OCI-LY3 (cell line): ENCODE measurements around the gene FTCDNL1.
A peak's percentile ranks its signal among the peaks of the same experiment; 100 is the strongest.

Experiments
- H2AFZ ChIP-seq: fragments of 200-600, 300-600 bp; shearing (Covaris generic); 2 replicates; pipeline ENCODE4 v1.6.0; 2014; ENCODE audit warnings: antibody characterized with exemption, low read depth, low read length
- H3K27ac ChIP-seq: fragments of 200-600, 300-600 bp; sonication (generic); 2 replicates; pipeline ENCODE4 v1.5.1; 2014; ENCODE audit warnings: mild to moderate bottlenecking, low read length, moderate library complexity, mixed read lengths
- H3K27me3 ChIP-seq: fragments of 200-600, 300-600 bp; sonication (generic); 2 replicates; pipeline ENCODE4 v1.6.1; 2014; ENCODE audit warnings: low read depth, low read length, mixed read lengths
- H3K36me3 ChIP-seq: fragments of 200-600, 300-600 bp; sonication (generic); replicated peaks from 2 replicates; pipeline ENCODE3; 2014; ENCODE audit warnings: low read depth, low read length, mixed read lengths
- H3K4me1 ChIP-seq: fragments of 300-600, 200-600 bp; sonication (generic); 2 replicates; pipeline ENCODE4 v1.6.1; 2014; ENCODE audit warnings: low read length, mixed read lengths
- H3K4me2 ChIP-seq: fragments of 200-600, 300-600 bp; sonication (generic); 2 replicates; pipeline ENCODE4 v1.6.1; 2014; ENCODE audit warnings: low read length, mixed read lengths
- H3K4me3 ChIP-seq: fragments of 300-600, 200-600 bp; sonication (generic); 2 replicates; pipeline ENCODE4 v1.5.1; 2014; ENCODE audit warnings: antibody characterized with exemption, mild to moderate bottlenecking, low read length, moderate library complexity
- H3K79me2 ChIP-seq: fragments of 300-600, 200-600 bp; shearing (Covaris generic); 2 replicates; pipeline ENCODE4 v1.6.1; 2014; ENCODE audit warnings: mild to moderate bottlenecking, low read length, mixed read lengths
- H3K9ac ChIP-seq: fragments of 300-600, 200-600 bp; shearing (Covaris generic); 2 replicates; pipeline ENCODE4 v1.6.0; 2014; ENCODE audit warnings: mild to moderate bottlenecking, low read length, moderate library complexity
- H3K9me3 ChIP-seq: fragments of 200-600, 300-600 bp; shearing (Covaris generic); 2 replicates; pipeline ENCODE4 v1.6.1; 2014; ENCODE audit warnings: low read length, mixed read lengths; ENCODE audit not compliant: insufficient read depth
- H4K20me1 ChIP-seq: fragments of 200-600, 300-600 bp; sonication (generic); 2 replicates; pipeline ENCODE4 v1.6.1; 2016; ENCODE audit warnings: low read length, mixed read lengths; ENCODE audit not compliant: insufficient read depth
- CTCF ChIP-seq: fragments of 200-600, 300-600 bp; sonication (generic); IDR thresholded peaks from 2 replicates; pipeline ENCODE4 v1.5.1; 2014; ENCODE audit warnings: antibody characterized with exemption, low read length, low read depth
- EZH2phosphoT487 ChIP-seq: fragments of 200-600 bp; shearing (Covaris generic); IDR thresholded peaks from 2 replicates; pipeline ENCODE4 v1.6.1; 2018; ENCODE audit warnings: antibody characterized with exemption, mixed run types, low read depth

Gene FTCDNL1

GRCh38 chr2:199772035-199772976 lies 78.7 kb downstream of the FTCDNL1 start:
- H3K27ac ChIP-seq: no peak overlapping the region
- no peak overlapping the region for H3K4me3 ChIP-seq
- H3K79me2 ChIP-seq: no peaks in the 10 kb centered on the region
- TF ChIP-seq EZH2phosphoT487 (no peak), CTCF (no peak)
- no peak overlapping the region for H2AFZ ChIP-seq
- peaks cover 9% of the 10 kb centered on the region for H3K4me1 ChIP-seq
- no peaks in the 10 kb centered on the region for H3K27me3 ChIP-seq
- no peaks in the 10 kb centered on the region for H3K36me3 ChIP-seq
- no peaks in the 10 kb centered on the region for H3K9me3 ChIP-seq
- H3K9ac ChIP-seq: no peak overlapping the region
- H4K20me1 ChIP-seq: no peaks in the 10 kb centered on the region
- H3K4me2 ChIP-seq: peak overlapping the region; percentile 31

GRCh38 chr2:199770716-199771115 lies 80.3 kb downstream of the FTCDNL1 start:
- Histone ChIP-seq H3K4me2 (no peak overlapping the region), H3K79me2 (no peaks in the 10 kb centered on the region), H2AFZ (no peak overlapping the region), H3K9ac (no peak overlapping the region), H3K9me3 (no peaks in the 10 kb centered on the region), H3K27ac (no peak overlapping the region), H3K4me1 (peaks cover 9% of the 10 kb centered on the region), H3K27me3 (no peaks in the 10 kb centered on the region), H3K4me3 (no peak overlapping the region), H4K20me1 (no peaks in the 10 kb centered on the region), H3K36me3 (no peaks in the 10 kb centered on the region)
- TF ChIP-seq EZH2phosphoT487 (no peak), CTCF (no peak)

- H3K9ac ChIP-seq: no peak overlapping the region
- no peak overlapping the region for H3K27ac ChIP-seq
- no peaks in the 10 kb centered on the region for H3K79me2 ChIP-seq
- no peaks in the 10 kb centered on the region for H3K36me3 ChIP-seq
- H4K20me1 ChIP-seq: no peaks in the 10 kb centered on the region
- no peak overlapping the region for H3K4me3 ChIP-seq
- TF ChIP-seq EZH2phosphoT487 (no peak), CTCF (no peak)
- no peaks in the 10 kb centered on the region for H3K4me1 ChIP-seq
- no peaks in the 10 kb centered on the region for H3K27me3 ChIP-seq
- H2AFZ ChIP-seq: no peak overlapping the region
- no peaks in the 10 kb centered on the region for H3K9me3 ChIP-seq
- no peak overlapping the region for H3K4me2 ChIP-seq
Observed at GRCh38 chr2:199765646-199766045, 85.3 kb downstream of the FTCDNL1 start.

- no peaks in the 10 kb centered on the region for H4K20me1 ChIP-seq
- no peaks in the 10 kb centered on the region for H3K9me3 ChIP-seq
- no peak overlapping the region for H3K4me2 ChIP-seq
- H3K79me2 ChIP-seq: no peaks in the 10 kb centered on the region
- TF ChIP-seq EZH2phosphoT487: no peak
- no peak for TF ChIP-seq CTCF
- no peaks in the 10 kb centered on the region for H3K27me3 ChIP-seq
- no peaks in the 10 kb centered on the region for H3K36me3 ChIP-seq
- H3K4me1 ChIP-seq: no peaks in the 10 kb centered on the region
- H2AFZ ChIP-seq: no peak overlapping the region
- no peak overlapping the region for H3K4me3 ChIP-seq
- no peak overlapping the region for H3K9ac ChIP-seq
- H3K27ac ChIP-seq: no peak overlapping the region
Observed at GRCh38 chr2:199764273-199764800, 86.7 kb downstream of the FTCDNL1 start.
